ENCODE measurements around the gene HEXIM1.

The HEXIM1 gene

GRCh38 chr17:45168991-45169752 lies 20.9 kb downstream of the HEXIM1 start:
- in situ Hi-C loops (cut with MboI; ENCODE audit: low sequenced_read_pairs), result no loop called here

GRCh38 chr17:45170280-45170930 lies 22.1 kb downstream of the HEXIM1 start:
- in situ Hi-C loops (cut with MboI; ENCODE audit: low sequenced_read_pairs), result no loop called here

GRCh38 chr17:45170931-45171337 lies 22.7 kb downstream of the HEXIM1 start:
- in situ Hi-C loops (cut with MboI; ENCODE audit: low sequenced_read_pairs), result no loop called here

- in situ Hi-C loops (cut with MboI; ENCODE audit: low sequenced_read_pairs), result no loop called here
These were observed 23.3 kb downstream of the HEXIM1 start for GRCh38 chr17:45171338-45172231.

- in situ Hi-C loops (cut with MboI; ENCODE audit: low sequenced_read_pairs), result no loop called here
These were observed 23.9 kb downstream of the HEXIM1 start for GRCh38 chr17:45172232-45172540.

- in situ Hi-C loops (cut with MboI; ENCODE audit: low sequenced_read_pairs), result no loop called here
These were observed 24.4 kb downstream of the HEXIM1 start for GRCh38 chr17:45172541-45173286.

GRCh38 chr17:45175759-45176115 lies 27.5 kb downstream of the HEXIM1 start:
- in situ Hi-C loops (cut with MboI; ENCODE audit: low sequenced_read_pairs), result no loop called here

- in situ Hi-C loops (cut with MboI; ENCODE audit: low sequenced_read_pairs), result no loop called here
These were observed 29.3 kb downstream of the HEXIM1 start for GRCh38 chr17:45177563-45177962.

- in situ Hi-C loops (cut with MboI; ENCODE audit: low sequenced_read_pairs), result no loop called here
These were observed 35.9 kb downstream of the HEXIM1 start for GRCh38 chr17:45184144-45184543.

GRCh38 chr17:45186801-45187354 lies 38.6 kb downstream of the HEXIM1 start:
- in situ Hi-C loops (cut with MboI; ENCODE audit: low sequenced_read_pairs), result no loop called here

- in situ Hi-C loops (cut with MboI; ENCODE audit: low sequenced_read_pairs), result no loop called here
These were observed 40.7 kb downstream of the HEXIM1 start for GRCh38 chr17:45189009-45189408.

GRCh38 chr17:45190503-45191255 lies 42.4 kb downstream of the HEXIM1 start:
- in situ Hi-C loops (cut with MboI; ENCODE audit: low sequenced_read_pairs), result no loop called here

GRCh38 chr17:45195424-45195823 lies 47.1 kb downstream of the HEXIM1 start:
- in situ Hi-C loops (cut with MboI; ENCODE audit: low sequenced_read_pairs), result loop anchor here (5.0 kb wide), 1 partner anchor 58 kb away; the partner anchor contains the start of gene ACBD4

GRCh38 chr17:45197108-45197507 lies 48.8 kb downstream of the HEXIM1 start:
- in situ Hi-C loops (cut with MboI; ENCODE audit: low sequenced_read_pairs), result loop anchor here (5.0 kb wide), 1 partner anchor 60 kb away; the partner anchor contains the start of gene ACBD4

- in situ Hi-C loops (cut with MboI; ENCODE audit: low sequenced_read_pairs), result loop anchor here (5.0 kb wide), 1 partner anchor 60 kb away; the partner anchor contains the start of gene ACBD4
These were observed 49.5 kb downstream of the HEXIM1 start for GRCh38 chr17:45197555-45198334.

GRCh38 chr17:45200701-45201100 lies 52.4 kb downstream of the HEXIM1 start:
- in situ Hi-C loops (cut with MboI; ENCODE audit: low sequenced_read_pairs), result no loop called here

GRCh38 chr17:45201457-45201856 lies 53.2 kb downstream of the HEXIM1 start:
- in situ Hi-C loops (cut with MboI; ENCODE audit: low sequenced_read_pairs), result no loop called here

Data from HL-60/S4 treated with phorbol 12-myristate 13-acetate at 8.2 ng/mL for 4 days and 3 days (cell line).